ENCODE data around the gene GPRC5A.

GPRC5A gene

GRCh38 chr12:12899530-12900380 is 8.4 kb downstream of the GPRC5A start:
- no peak for TF ChIP-seq CTCF (IDR thresholded peaks at IDR 0.05)

- TF ChIP-seq CTCF (IDR thresholded peaks at IDR 0.05), result no peak
Measured at GRCh38 chr12:12900786-12901157, 9.4 kb downstream of the GPRC5A start.

DNA sequence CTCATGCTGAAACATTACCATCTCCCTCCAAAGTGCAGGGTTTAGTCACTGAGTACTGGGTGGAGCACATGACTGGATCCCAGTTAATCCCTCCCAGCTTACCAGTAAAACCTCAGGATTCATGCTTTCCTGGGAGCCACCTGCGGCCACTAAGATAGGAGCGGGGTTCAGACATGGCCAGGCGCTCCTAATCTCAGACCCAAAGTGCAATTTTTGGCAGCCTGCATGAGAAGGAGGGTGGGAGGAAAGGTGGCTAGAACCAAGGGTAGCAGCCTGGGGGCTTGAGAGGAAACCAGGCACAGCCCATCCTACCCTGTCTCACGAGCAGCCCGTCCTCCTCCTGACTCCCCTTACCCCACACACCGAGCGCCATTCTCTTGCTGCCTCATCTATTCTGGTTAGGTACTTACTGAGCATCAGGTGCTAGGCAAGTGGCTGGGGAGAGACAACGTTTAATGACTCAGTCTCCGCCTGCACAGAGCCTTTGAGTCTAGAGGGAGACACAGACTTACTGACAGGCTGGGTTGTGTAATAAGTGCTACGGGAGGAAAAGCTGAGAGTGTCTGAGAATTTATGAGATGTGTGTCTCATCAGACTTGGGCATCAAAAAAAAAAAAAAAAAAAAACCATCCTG is 9.9 kb downstream of the GPRC5A start:
- no peak for TF ChIP-seq CTCF (IDR thresholded peaks at IDR 0.05)

DNA sequence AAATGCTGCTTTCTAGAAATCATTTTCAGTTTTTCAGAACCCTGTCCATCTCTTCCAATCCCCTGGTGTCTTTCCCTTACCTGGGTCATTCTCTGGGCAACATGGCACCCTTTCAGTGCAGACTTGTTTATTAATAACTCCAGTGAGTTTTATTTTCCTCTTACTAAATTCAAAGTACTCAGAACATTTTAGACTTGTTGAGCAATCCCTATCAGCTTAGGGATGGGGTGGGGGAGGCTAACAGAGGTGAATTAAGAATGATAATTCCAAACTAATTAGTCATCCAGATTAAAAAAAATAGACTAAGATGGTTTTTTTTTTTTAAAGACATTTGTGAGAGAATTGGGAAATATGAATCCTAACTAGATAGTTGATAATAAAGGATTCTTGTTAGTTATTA is 10.7 kb downstream of the GPRC5A start:
- TF ChIP-seq CTCF (IDR thresholded peaks at IDR 0.05), result no peak

DNA sequence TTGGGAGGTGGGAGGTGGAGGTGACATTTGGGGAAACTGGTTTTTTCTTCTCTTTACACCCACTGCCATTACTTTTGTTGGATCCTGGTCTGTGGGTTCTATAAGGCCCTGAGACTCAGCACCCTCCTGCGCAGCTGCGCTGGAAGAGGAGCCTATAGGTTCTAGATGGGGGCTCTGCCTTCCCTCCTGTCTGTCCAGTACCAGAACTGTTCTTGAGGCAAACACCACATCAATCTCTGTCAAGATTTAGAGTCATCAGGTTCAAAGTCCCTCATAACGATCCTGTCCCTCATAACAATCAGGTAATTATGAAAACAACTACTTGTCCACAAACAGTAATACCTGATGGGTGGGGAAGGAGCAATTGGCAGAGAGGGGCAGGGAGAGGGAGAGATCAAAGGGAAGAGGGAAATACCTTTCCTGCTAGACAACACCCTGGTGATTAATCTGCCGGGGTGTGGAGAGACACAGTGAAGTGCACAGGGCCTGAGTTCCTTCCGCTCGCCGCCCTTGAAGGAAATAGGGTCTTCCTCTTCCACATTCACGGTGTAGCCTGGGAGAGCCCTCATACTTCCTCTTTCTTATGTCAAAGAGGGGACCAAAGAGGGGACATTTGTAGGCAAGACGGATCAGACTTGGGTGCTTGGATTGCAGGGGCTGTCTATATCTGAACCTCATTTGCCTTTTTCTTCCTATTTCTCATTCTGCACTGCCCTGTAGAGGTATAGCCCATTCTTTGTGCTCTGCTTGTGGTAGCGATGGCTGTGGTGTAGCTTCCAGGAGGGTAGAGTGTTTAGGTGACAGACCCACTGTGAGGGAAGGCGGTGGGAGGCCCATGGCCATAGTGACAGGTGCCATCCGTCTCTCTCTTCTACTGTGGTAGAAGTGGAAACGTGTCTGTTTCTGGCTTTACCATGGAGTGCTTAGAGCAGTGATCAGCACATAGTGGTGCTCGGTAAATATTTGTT is 12.6 kb downstream of the GPRC5A start:
- no peak for TF ChIP-seq CTCF (IDR thresholded peaks at IDR 0.05)

DNA sequence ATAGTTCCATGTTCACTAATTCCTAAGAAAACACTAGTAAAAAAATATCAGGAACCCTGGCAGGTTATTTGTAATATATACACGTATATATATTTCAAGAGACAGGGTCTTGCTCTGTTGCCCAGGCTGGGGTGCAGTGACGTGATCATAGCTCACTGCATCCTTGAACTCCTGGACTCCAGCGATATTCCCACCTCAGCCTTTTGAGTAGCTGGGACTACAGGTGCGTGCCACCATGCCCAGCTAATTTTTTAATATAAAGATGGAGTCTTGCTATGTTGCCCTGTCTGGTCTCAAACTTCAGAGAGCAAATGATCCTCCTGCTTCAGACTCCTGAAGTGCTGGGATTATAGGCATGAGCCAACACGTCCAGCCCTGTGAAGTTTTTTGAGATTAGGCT is 16.2 kb downstream of the GPRC5A start:
- TF ChIP-seq CTCF (IDR thresholded peaks at IDR 0.05), result no peak

DNA sequence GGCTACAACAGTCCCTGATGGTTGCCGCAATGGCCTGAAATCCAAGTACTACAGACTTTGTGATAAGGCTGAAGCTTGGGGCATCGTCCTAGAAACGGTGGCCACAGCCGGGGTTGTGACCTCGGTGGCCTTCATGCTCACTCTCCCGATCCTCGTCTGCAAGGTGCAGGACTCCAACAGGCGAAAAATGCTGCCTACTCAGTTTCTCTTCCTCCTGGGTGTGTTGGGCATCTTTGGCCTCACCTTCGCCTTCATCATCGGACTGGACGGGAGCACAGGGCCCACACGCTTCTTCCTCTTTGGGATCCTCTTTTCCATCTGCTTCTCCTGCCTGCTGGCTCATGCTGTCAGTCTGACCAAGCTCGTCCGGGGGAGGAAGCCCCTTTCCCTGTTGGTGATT is 16.9 kb downstream of the GPRC5A start:
- TF ChIP-seq CTCF (IDR thresholded peaks at IDR 0.05), result no peak

All from LNCAP (cell line).